Measurements from ENCODE around the gene CYP2W1. TPM values are rescaled to one million over a fixed set of nuclear protein-coding genes. Genes with fewer than 3 reads are reported as not detected.

The CYP2W1 gene
- total and polyA plus RNA-seq, 10 of the 15 experiments (the other 5 are each of a cell fraction or from before 2014, with no cell fraction given), result not detected

- intact Hi-C loops (cut with micrococcal nuclease; ENCODE audit: unreplicated experiment), result no loop called here
- in situ Hi-C loops (cut with MboI), result no loop called here
- Histone ChIP-seq H2AFZ (ENCODE audit: control insufficient read depth, low read depth, low read length) (no peak overlapping the region), H3K4me2 (ENCODE audit: control insufficient read depth, insufficient read depth) (peak overlapping the region; percentile 56), H3K36me3 (ENCODE audit: control insufficient read depth in 2 of 2, insufficient read depth in 2 of 2, low read length in 1 of 2) (no peaks in the 10 kb centered on the region; a peak in 2 of 4 replicates), H3K9ac (ENCODE audit: control insufficient read depth, insufficient read depth, low read length) (peak overlapping the region; percentile 20; the same call in 1 of the 2 replicates), H3K27me3 (replicated peaks in 1 of 2; ENCODE audit: control insufficient read depth in 2 of 2, insufficient read depth in 2 of 2, low read length in 1 of 2) (no peaks in the 10 kb centered on the region), H3K4me1 (ENCODE audit: control insufficient read depth, insufficient read depth, low read length) (peaks cover 24% of the 10 kb centered on the region), H3K9me3 (replicated peaks; ENCODE audit: control insufficient read depth, insufficient read depth, low read length) (no peaks in the 10 kb centered on the region), H3K79me2 (ENCODE audit: control insufficient read depth, insufficient read depth, low read length) (peaks cover 44% of the 10 kb centered on the region), H3K27ac (ENCODE audit: control insufficient read depth, insufficient read depth) (peak overlapping the region; percentile 67), H4K20me1 (ENCODE audit: control insufficient read depth, insufficient read depth) (no peaks in the 10 kb centered on the region), H3K4me3 (0 out of 2 replicates have a peak overlapping the region, but pooled peaks have one; percentile 2)
- FAIRE-seq (no peak), ATAC-seq (peak; percentile 51), DNase-seq (ENCODE audit: low read depth, low spot score) (no peak)
- TF ChIP-seq STAT1 (conservative IDR thresholded peaks at IDR 0.05) (no peak), BHLHE40 (IDR thresholded peaks at IDR 0.05; ENCODE audit: borderline replicate concordance in 1 of 2, low read depth in 2 of 2, low read length in 1 of 2) (0 out of 4 replicates have a peak, but pooled peaks of 1 of the 2 experiments have one; percentile 3), NR2F1 (conservative IDR thresholded peaks at IDR 0.05) (peak; percentile 88), E4F1 (IDR thresholded peaks at IDR 0.05; ENCODE audit: borderline replicate concordance, partially characterized antibody) (no peak)
- no TSS peak for BruUV-seq (replicated peaks)
- ChIA-PET POLR2A (interaction anchor here (0.7 to 1.7 kb wide), 3 partner anchors 26 to 140 kb away, joined by 3 to 7 read pairs (median 5); no protein-coding TSS in a partner anchor), CTCF (interaction anchor here (0.7 to 2.6 kb wide), 2 partner anchors 10 to 26 kb away, joined by 4 to 8 read pairs; no protein-coding TSS in a partner anchor), SMC1A (ENCODE audit: uncharacterized antibody, unreplicated experiment) (interaction anchor here (0.8 to 5.1 kb wide), 6 partner anchors 8 to 41 kb away, joined by 3 to 31 read pairs (median 9); no protein-coding TSS in a partner anchor), RAD21 (ENCODE audit: unreplicated experiment) (interaction anchor here (0.8 to 5.1 kb wide), 6 partner anchors 11 to 42 kb away, joined by 3 to 35 read pairs (median 6); no protein-coding TSS in a partner anchor)
- 81% methylated on average over 28 of the region's 28 CpGs for WGBS (ENCODE audit: insufficient coverage, insufficient replicate concordance, low lambda C conversion rate, missing lambda C conversion rate)
Measured at GRCh38 chr7:949021-949934, 33.7 kb upstream of the CYP2W1 start.
